GM23338 (cell line): ENCODE measurements around the gene NET1. TPM values are rescaled to one million over a fixed set of nuclear protein-coding genes. Genes with fewer than 3 reads are reported as not detected.

Source experiments
- ATAC-seq: fragments of 200-7000 bp; cut with Tn5 transposase; 3 replicates; pipeline ENCODE4 v1.9.1; 2020
- DNase-seq: peaks from one replicate; pipeline ENCODE4 v3.0.0-alpha.2; 2015; ENCODE audit warnings: low spot score
- H2AFZ ChIP-seq: fragments of 200-600 bp; sonication (generic); 2 replicates; pipeline ENCODE4 v1.8.0; 2016; ENCODE audit warnings: antibody characterized with exemption, mild to moderate bottlenecking, moderate library complexity
- H3F3A ChIP-seq: fragments of 200-600 bp; sonication (generic); replicated peaks from 2 replicates; pipeline ENCODE4 v1.8.0; 2017; ENCODE audit warnings: antibody characterized with exemption, mixed run types, low read depth
- H3K27ac ChIP-seq: fragments of 200-600 bp; sonication (generic); 2 replicates; pipeline ENCODE4 v1.6.1; 2016; ENCODE audit warnings: low read depth
- H3K27me3 ChIP-seq: fragments of 200-600 bp; sonication (generic); 2 replicates; pipeline ENCODE4 v1.8.0; 2016; ENCODE audit warnings: mild to moderate bottlenecking, mixed run types, moderate library complexity; ENCODE audit not compliant: insufficient read depth
- H3K36me3 ChIP-seq: fragments of 200-600 bp; sonication (generic); 2 replicates; pipeline ENCODE4 v1.8.0; 2016; ENCODE audit warnings: mild to moderate bottlenecking; ENCODE audit not compliant: insufficient read depth
- H3K4me1 ChIP-seq: fragments of 200-600 bp; sonication (generic); 2 replicates; pipeline ENCODE4 v1.8.0; 2016; ENCODE audit warnings: mild to moderate bottlenecking, moderate library complexity; ENCODE audit not compliant: insufficient read depth
- H3K4me2 ChIP-seq: fragments of 200-600 bp; sonication (generic); 2 replicates; pipeline ENCODE4 v1.7.1; 2017; ENCODE audit warnings: mixed run types
- H3K4me3 ChIP-seq: fragments of 200-600 bp; sonication (generic); 2 replicates; pipeline ENCODE4 v1.6.1; 2016; ENCODE audit warnings: mixed run types
- H3K79me2 ChIP-seq: fragments of 200-600 bp; sonication (generic); replicated peaks from 2 replicates; pipeline ENCODE4 v1.8.0; 2017; ENCODE audit warnings: mild to moderate bottlenecking; ENCODE audit not compliant: insufficient read depth
- H3K9me2 ChIP-seq: fragments of 200-600 bp; sonication (generic); 2 replicates; pipeline ENCODE4 v1.8.0; 2017; ENCODE audit not compliant: insufficient read depth
- H4K20me1 ChIP-seq: fragments of 200-600 bp; sonication (generic); replicated peaks from 2 replicates; pipeline ENCODE4 v1.8.0; 2017; ENCODE audit warnings: mild to moderate bottlenecking; ENCODE audit not compliant: insufficient read depth
- H3K27ac Mint-ChIP-seq: 2 replicates; pipeline ENCODE4 v1.8.0; 2020; ENCODE audit warnings: inconsistent platforms, mild to moderate bottlenecking, moderate library complexity, mixed read lengths
- H3K27me3 Mint-ChIP-seq: 3 replicates; pipeline ENCODE4 v1.8.0; 2022; ENCODE audit warnings: low read depth, mild to moderate bottlenecking, moderate library complexity, mixed read lengths, inconsistent platforms; ENCODE audit not compliant: insufficient read depth, poor library complexity
- H3K36me3 Mint-ChIP-seq: 3 replicates; pipeline ENCODE4 v1.8.0; 2021; ENCODE audit warnings: low read depth, mild to moderate bottlenecking, inconsistent platforms, moderate library complexity, mixed read lengths
- H3K4me1 Mint-ChIP-seq: 3 replicates; pipeline ENCODE4 v1.8.0; 2020; ENCODE audit warnings: mild to moderate bottlenecking, inconsistent platforms, mixed read lengths
- H3K4me3 Mint-ChIP-seq: 3 replicates; pipeline ENCODE4 v1.8.0; 2021; ENCODE audit warnings: moderate library complexity, mild to moderate bottlenecking, inconsistent platforms, mixed read lengths
- H3K9me3 Mint-ChIP-seq: 3 replicates; pipeline ENCODE4 v1.8.0; 2020; ENCODE audit warnings: moderate library complexity, mild to moderate bottlenecking, inconsistent platforms, mixed read lengths
- CTCF ChIP-seq, 2 experiments: fragments of 200-600 bp in 1 of 2; sonication (generic) in 1 of 2; conservative IDR thresholded peaks; 2 replicates each; pipeline versions ENCODE4 v1.5.1 to v1.6.1; 2016 to 2017; ENCODE audit warnings: antibody characterized with exemption in 2 of 2, low read depth in 2 of 2, mild to moderate bottlenecking in 2 of 2, moderate library complexity in 1 of 2
- EZH2phosphoT487 ChIP-seq: fragments of 200-600 bp; sonication (generic); IDR thresholded peaks from one replicate; pipeline ENCODE4 v1.8.1; 2018; ENCODE audit warnings: antibody characterized with exemption; ENCODE audit not compliant: unreplicated experiment
- JUNB ChIP-seq: IDR thresholded peaks from one replicate; pipeline ENCODE4 v1.6.1; 2016; ENCODE audit warnings: antibody characterized with exemption; ENCODE audit not compliant: unreplicated experiment
- POLR2AphosphoS5 ChIP-seq: IDR thresholded peaks from 2 replicates; pipeline ENCODE4 v1.6.1; 2016; ENCODE audit warnings: antibody characterized with exemption, low read depth
- REST ChIP-seq: IDR thresholded peaks from one replicate; pipeline ENCODE4 v1.6.1; 2018; ENCODE audit warnings: antibody characterized with exemption; ENCODE audit not compliant: unreplicated experiment
- ZNF114 ChIP-seq: fragments of 250-450 bp; sonication (Bioruptor Pico); IDR thresholded peaks from 2 replicates; pipeline ENCODE4 v1.5.0; 2020; ENCODE audit warnings: mild to moderate bottlenecking, moderate library complexity
- ZNF462 ChIP-seq: fragments of 250-450 bp; sonication (Bioruptor Pico); IDR thresholded peaks from 2 replicates; pipeline ENCODE4 v1.5.0; 2020; ENCODE audit warnings: mild to moderate bottlenecking, moderate library complexity
- polyA plus RNA-seq: library from polyadenylated mRNA; unstranded; fragments of >200 nt; fragmentation: Nextera tagmentation; extraction: Ambion mirVana; gene quantifications from 2 replicates; pipeline ENCODE4 v1.2.1, GENCODE V29; 2016
- total RNA-seq: library from RNA; depleted of rRNA; stranded (reverse); fragments of >200 nt; shearing (Covaris generic); gene quantifications from 2 replicates; pipeline ENCODE4 v1.2.3, GENCODE V29; 2014

NET1 gene
- total and polyA plus RNA-seq, 2 experiments from 2014 or later: 47.9 to 93.9 TPM

- TF ChIP-seq ZNF462: no peak
- TF ChIP-seq ZNF114 (CRISPR knock-in tag): no peak
- TF ChIP-seq CTCF (conservative IDR thresholded peaks at IDR 0.05; ENCODE audit: low read depth in 2 of 2): no peak
- TF ChIP-seq EZH2phosphoT487: no peak
Measured at GRCh38 chr10:5373891-5374611, 38.3 kb upstream of the NET1 start (continued).

GRCh38 chr10:5376450-5376849 lies 35.9 kb upstream of the NET1 start:
- H3K27me3 ChIP-seq: no peaks in the 10 kb centered on the region
- H2AFZ ChIP-seq: no peak overlapping the region
- Mint-ChIP-seq H3K4me1 (no peaks in the 10 kb centered on the region), H3K27me3 (peaks cover 1% of the 10 kb centered on the region), H3K27ac (no peak overlapping the region), H3K9me3 (peaks cover 19% of the 10 kb centered on the region), H3K4me3 (no peak overlapping the region), H3K36me3 (peaks cover 6% of the 10 kb centered on the region; the same call in 2 of the 3 replicates)
- no peaks in the 10 kb centered on the region for H4K20me1 ChIP-seq
- no peak overlapping the region for H3K4me2 ChIP-seq
- H3K36me3 ChIP-seq: no peaks in the 10 kb centered on the region; the same call in 1 of the 2 replicates
- H3K4me3 ChIP-seq: no peak overlapping the region
- no peaks in the 10 kb centered on the region for H3K79me2 ChIP-seq
- H3K4me1 ChIP-seq: no peaks in the 10 kb centered on the region
- no peaks in the 10 kb centered on the region; the same call in 1 of the 2 replicates for H3F3A ChIP-seq
- TF ChIP-seq REST (peak; percentile 50), CTCF (conservative IDR thresholded peaks at IDR 0.05; ENCODE audit: low read depth in 2 of 2) (no peak), POLR2AphosphoS5 (no peak), JUNB (no peak)
- H3K27ac ChIP-seq: no peak overlapping the region
- no peak for ATAC-seq
- no peaks in the 10 kb centered on the region for H3K9me2 ChIP-seq
- no peak for DNase-seq
